ENCODE data around the gene COG5.

GRCh38 chr7:107359520-107360316 is 204.0 kb downstream of the COG5 start:
- no peak for TF ChIP-seq CTCF (IDR thresholded peaks at IDR 0.05 in 4 of 5, conservative IDR thresholded peaks at IDR 0.05 in 1 of 5)
- no peak for TF ChIP-seq POLR2A (IDR thresholded peaks at IDR 0.05)
